ENCODE measurements around the gene PRCC. TPM values are rescaled to one million over a fixed set of nuclear protein-coding genes. Genes with fewer than 3 reads are reported as not detected.

Gene PRCC
- total and polyA plus RNA-seq, 2 of the 13 experiments (the other 11 are each of a cell fraction or from before 2014, with no cell fraction given): 24.2 to 40.5 TPM

- peak; percentile 70 for TF ChIP-seq STAG1 (CRISPR knock-in tag; IDR thresholded peaks at IDR 0.05)
- TF ChIP-seq ZGPAT (CRISPR knock-in tag; IDR thresholded peaks at IDR 0.05): no peak
- peak; percentile 53 for TF ChIP-seq SMC3 (IDR thresholded peaks at IDR 0.05; ENCODE audit: low read length)
- TF ChIP-seq ZNF749 (CRISPR knock-in tag; IDR thresholded peaks at IDR 0.05; ENCODE audit: borderline replicate concordance): no peak
- no peak for TF ChIP-seq ZNF792 (CRISPR knock-in tag; IDR thresholded peaks at IDR 0.05)
- TF ChIP-seq ZNF605 (CRISPR knock-in tag; IDR thresholded peaks at IDR 0.05): no peak
Observed at GRCh38 chr1:156838972-156839371, 71.6 kb downstream of the PRCC start (continued).

- peaks cover 1 to 57% of the 10 kb centered on the region in 2 experiments; a peak in 3 of 5 replicates for H3K27me3 ChIP-seq (ENCODE audit: control insufficient read depth in 1 of 2, insufficient read depth in 2 of 2, low read length in 2 of 2)
- H3K4me2 ChIP-seq (ENCODE audit: low read depth, low read length): no peak overlapping the region
- FAIRE-seq (no peak), ATAC-seq (no peak), DNase-seq (ENCODE audit: low spot score) (no peak)
- in situ Hi-C loops (cut with HindIII; ENCODE audit: extremely low pct_ligation_motif_present, low pct_unique_long_range_greater_than_20kb): no loop called here
- H3K36me3 ChIP-seq (replicated peaks in 1 of 2; ENCODE audit: control insufficient read depth in 1 of 2, insufficient read depth in 2 of 2, low read length in 2 of 2): no peaks in the 10 kb centered on the region
- BruUV-seq (replicated peaks): no TSS peak
- H3K4me1 ChIP-seq (ENCODE audit: insufficient read depth, low read length): no peaks in the 10 kb centered on the region
- no peak overlapping the region for H3K4me3 ChIP-seq (replicated peaks in 1 of 3; ENCODE audit: insufficient read depth in 1 of 3, low read depth in 2 of 3, low read length in 3 of 3)
- no peak overlapping the region for H3K9ac ChIP-seq (ENCODE audit: insufficient read depth, low read depth, low read length)
- no peak overlapping the region for H3K27ac ChIP-seq (ENCODE audit: extremely low read length, insufficient read depth, low read length)
- ChIA-PET CTCF (ENCODE audit: low intra/inter-chr PET ratio, low total read pairs) (interaction anchor here (1.3 to 1.7 kb wide), 2 partner anchors 20 to 50 kb away, joined by 14 to 21 read pairs; partner anchors contain the start of genes INSRR and NTRK1), POLR2A (no interaction called here)
- no peak overlapping the region for H2AFZ ChIP-seq (ENCODE audit: low read length)
- H3K79me2 ChIP-seq (ENCODE audit: insufficient read depth, low read length): no peaks in the 10 kb centered on the region
- TF ChIP-seq MAFG (CRISPR knock-in tag; IDR thresholded peaks at IDR 0.05) (no peak), ATF7 (IDR thresholded peaks at IDR 0.05) (peak; percentile 43), ATF7 (CRISPR knock-in tag; IDR thresholded peaks at IDR 0.05) (no peak), MNT (IDR thresholded peaks at IDR 0.05) (peak; percentile 31; the same call in 1 of the 2 replicates), CREB1 (IDR thresholded peaks at IDR 0.05) (0 out of 2 replicates have a peak, but pooled peaks have one; percentile 16), CREB1 (CRISPR knock-in tag; IDR thresholded peaks at IDR 0.05) (no peak)
- no peaks in the 10 kb centered on the region for H3K9me3 ChIP-seq (ENCODE audit: low read length)
- 0 out of 2 replicates have a peak, but pooled peaks cover 5% of the 10 kb centered on the region for H4K20me1 ChIP-seq (ENCODE audit: insufficient read depth, low read length)
- intact Hi-C loops (cut with micrococcal nuclease; ENCODE audit: unreplicated experiment): loop anchor here (1.0 kb wide), 2 partner anchors 21 to 51 kb away; partner anchors contain the start of gene NTRK1
- WGBS (ENCODE audit: low lambda C conversion rate): 13% methylated on average over 4 of the region's 9 CpGs
Observed at GRCh38 chr1:156839426-156840109, 72.2 kb downstream of the PRCC start.
